GM18870 (cell line): ENCODE results near the gene VPS18.

ENCODE experiments used
- ATAC-seq: cut with Tn5 transposase; IDR thresholded peaks from one replicate; pipeline ENCODE4 v1.9.1; 2021; ENCODE audit warnings: moderate library complexity; ENCODE audit not compliant: unreplicated experiment

VPS18 gene

GRCh38 chr15:40934457-40934856 lies 40.2 kb downstream of the VPS18 start:
- no peak for ATAC-seq

- ATAC-seq = no peak
Measured at GRCh38 chr15:40936234-40936708, 42.0 kb downstream of the VPS18 start.

GRCh38 chr15:40936709-40937666 lies 42.7 kb downstream of the VPS18 start:
- ATAC-seq = no peak

GRCh38 chr15:40937762-40938535 lies 43.7 kb downstream of the VPS18 start:
- ATAC-seq = no peak

GRCh38 chr15:40938536-40938870 lies 44.3 kb downstream of the VPS18 start:
- no peak for ATAC-seq

GRCh38 chr15:40940296-40940801 lies 46.1 kb downstream of the VPS18 start:
- ATAC-seq = no peak

GRCh38 chr15:40941068-40941527 lies 46.8 kb downstream of the VPS18 start:
- ATAC-seq = no peak

- ATAC-seq = no peak
Measured at GRCh38 chr15:40941528-40942336, 47.5 kb downstream of the VPS18 start.

- ATAC-seq = no peak
Measured at GRCh38 chr15:40942337-40942854, 48.1 kb downstream of the VPS18 start.

GRCh38 chr15:40942878-40943277 lies 48.6 kb downstream of the VPS18 start:
- no peak for ATAC-seq

GRCh38 chr15:40943764-40944365 lies 49.6 kb downstream of the VPS18 start:
- no peak for ATAC-seq

- ATAC-seq = no peak
Measured at GRCh38 chr15:40944510-40945296, 50.5 kb downstream of the VPS18 start.

GRCh38 chr15:40948706-40949473 lies 54.6 kb downstream of the VPS18 start:
- no peak for ATAC-seq

- no peak for ATAC-seq
Measured at GRCh38 chr15:40949756-40950207, 55.5 kb downstream of the VPS18 start.

- no peak for ATAC-seq
Measured at GRCh38 chr15:40951764-40952163, 57.5 kb downstream of the VPS18 start.

- ATAC-seq = no peak
Measured at GRCh38 chr15:40952301-40952900, 58.2 kb downstream of the VPS18 start.

GRCh38 chr15:40952901-40953712 lies 58.9 kb downstream of the VPS18 start, which contains the start of gene CHAC1:
Gene CHAC1 (plus strand): TSS chr15:40953471. CDS start chr15:40953584, 113 bp downstream.
- ATAC-seq = peak; percentile 94
